Measurements from ENCODE around the gene GPRASP1. TPM values are rescaled to one million over a fixed set of nuclear protein-coding genes. Genes with fewer than 3 reads are reported as not detected.

GPRASP1 gene
- total RNA-seq, 3 donors from 2014 or later: 3.4 to 29.6 (median 3.7) TPM

DNA sequence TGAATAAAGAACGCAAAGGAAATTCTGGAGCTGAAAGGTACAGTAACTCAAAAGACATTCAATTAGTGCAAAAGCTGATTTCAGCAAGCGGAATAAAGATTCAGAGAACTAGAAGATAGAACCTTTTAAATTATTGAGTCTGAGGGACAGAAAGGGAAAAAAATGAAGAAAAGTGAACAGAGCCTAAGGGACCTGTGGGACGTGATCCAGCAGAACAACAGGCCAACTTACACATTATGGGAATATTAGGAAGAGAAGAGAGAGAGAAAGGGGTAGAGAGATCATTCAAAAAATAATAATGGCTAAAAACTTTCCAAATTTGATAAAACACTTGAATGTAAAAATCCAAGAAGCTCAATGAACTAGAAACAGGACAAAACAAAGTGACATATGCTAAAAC lies 43.5 kb downstream of the GPRASP1 start:
- no peak for ATAC-seq
- intact Hi-C loops (cut with DNase I, micrococcal nuclease): no loop called here
- Histone ChIP-seq H3K4me1 (ENCODE audit: low read depth) (no peaks in the 10 kb centered on the region), H3K9me3 (no peaks in the 10 kb centered on the region), H3K4me3 (no peak overlapping the region), H3K36me3 (ENCODE audit: low read depth) (no peaks in the 10 kb centered on the region)
- TF ChIP-seq, protein P1, sequence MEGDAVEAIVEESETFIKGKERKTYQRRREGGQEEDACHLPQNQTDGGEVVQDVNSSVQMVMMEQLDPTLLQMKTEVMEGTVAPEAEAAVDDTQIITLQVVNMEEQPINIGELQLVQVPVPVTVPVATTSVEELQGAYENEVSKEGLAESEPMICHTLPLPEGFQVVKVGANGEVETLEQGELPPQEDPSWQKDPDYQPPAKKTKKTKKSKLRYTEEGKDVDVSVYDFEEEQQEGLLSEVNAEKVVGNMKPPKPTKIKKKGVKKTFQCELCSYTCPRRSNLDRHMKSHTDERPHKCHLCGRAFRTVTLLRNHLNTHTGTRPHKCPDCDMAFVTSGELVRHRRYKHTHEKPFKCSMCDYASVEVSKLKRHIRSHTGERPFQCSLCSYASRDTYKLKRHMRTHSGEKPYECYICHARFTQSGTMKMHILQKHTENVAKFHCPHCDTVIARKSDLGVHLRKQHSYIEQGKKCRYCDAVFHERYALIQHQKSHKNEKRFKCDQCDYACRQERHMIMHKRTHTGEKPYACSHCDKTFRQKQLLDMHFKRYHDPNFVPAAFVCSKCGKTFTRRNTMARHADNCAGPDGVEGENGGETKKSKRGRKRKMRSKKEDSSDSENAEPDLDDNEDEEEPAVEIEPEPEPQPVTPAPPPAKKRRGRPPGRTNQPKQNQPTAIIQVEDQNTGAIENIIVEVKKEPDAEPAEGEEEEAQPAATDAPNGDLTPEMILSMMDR (IDR thresholded peaks at IDR 0.05): no peak
- DNase-seq: no peak

DNA sequence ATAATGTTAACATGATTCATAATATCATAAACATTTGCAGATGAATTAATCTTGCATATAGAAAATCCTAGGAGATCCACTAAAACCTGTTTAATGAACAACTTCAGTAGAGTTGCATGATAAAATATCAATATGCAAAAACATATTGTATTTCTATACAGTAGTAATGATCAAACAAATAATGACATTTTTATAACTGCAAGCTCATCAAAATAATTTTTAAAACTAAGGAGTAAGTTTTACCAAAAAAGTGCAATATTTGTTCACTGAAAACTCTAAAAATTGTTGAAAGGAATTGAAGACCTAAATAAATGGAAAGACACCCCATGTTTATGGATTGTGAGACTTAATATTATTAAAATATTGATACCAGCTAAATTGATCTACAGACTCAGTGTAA lies 45.0 kb downstream of the GPRASP1 start:
- Histone ChIP-seq H3K4me1 (ENCODE audit: low read depth) (no peaks in the 10 kb centered on the region), H3K9me3 (no peaks in the 10 kb centered on the region), H3K36me3 (ENCODE audit: low read depth) (no peaks in the 10 kb centered on the region), H3K4me3 (no peak overlapping the region)
- DNase-seq: no peak
- TF ChIP-seq, protein P1 (IDR thresholded peaks at IDR 0.05): no peak
- no peak for ATAC-seq
- intact Hi-C loops (cut with DNase I, micrococcal nuclease): no loop called here

DNA sequence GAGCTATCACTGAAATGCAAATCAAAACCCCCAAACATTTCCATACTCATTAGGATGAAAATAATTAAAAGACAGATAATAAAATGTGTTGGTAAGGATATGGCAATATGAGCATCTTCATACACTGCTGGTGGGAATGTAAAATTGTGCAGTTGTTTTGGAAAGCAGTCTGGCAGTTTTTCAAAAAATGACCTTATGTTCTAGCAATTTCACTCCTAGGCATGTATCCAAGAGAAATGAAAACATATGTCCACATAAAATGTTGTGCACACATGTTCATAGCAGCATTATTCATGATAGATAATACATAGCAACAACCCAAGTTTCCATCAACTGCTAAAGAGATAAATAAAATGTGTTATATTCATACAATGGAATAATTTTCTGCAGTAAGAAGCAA lies 46.2 kb downstream of the GPRASP1 start:
- H3K4me1 ChIP-seq (ENCODE audit: low read depth): no peaks in the 10 kb centered on the region
- no peak for DNase-seq
- H3K9me3 ChIP-seq: no peaks in the 10 kb centered on the region
- TF ChIP-seq, protein P1 (IDR thresholded peaks at IDR 0.05): no peak
- H3K4me3 ChIP-seq: no peak overlapping the region
- no peak for ATAC-seq
- intact Hi-C loops (cut with DNase I, micrococcal nuclease): no loop called here
- H3K36me3 ChIP-seq (ENCODE audit: low read depth): no peaks in the 10 kb centered on the region

Other genes with a start within 250 kb of the GPRASP1 start
- not detected for gene NXF2B, start 211.5 kb upstream of the GPRASP1 start, total RNA-seq
- gene TCP11X2, start 179.7 kb upstream of the GPRASP1 start, total RNA-seq: not detected
- gene TMSB15A, start 134.7 kb upstream of the GPRASP1 start, total RNA-seq: under 1 TPM in 1 of 3 donors, not detected in 2; 0.47 TPM
- 10 to 100 TPM in 2 of 3 donors, 1 to 10 TPM in 1; 5.5 to 13.9 (median 13.1) TPM for gene ARMCX5, start 52.0 kb upstream of the GPRASP1 start, total RNA-seq
- gene GPRASP2, start 61.0 kb downstream of the GPRASP1 start, total RNA-seq: 10 to 100 TPM in 1 of 3 donors, 1 to 10 TPM in 2; 2.2 to 11.4 (median 2.8) TPM
- gene GPRASP3, start 69.3 kb downstream of the GPRASP1 start, total RNA-seq: 10 to 100 TPM in 1 of 3 donors, 1 to 10 TPM in 2; 1.4 to 11.4 (median 2.2) TPM